Measurements from ENCODE around the gene TSHZ2.
"Not testable (repeated sequence)": the region's sequence is repeated elsewhere in the genome, so short reads cannot be mapped to it uniquely, and the experiment has no call there.

TSHZ2 gene

GRCh38 chr20:53083411-53083810, 111.3 kb downstream of the TSHZ2 start:
- DNase-seq (ENCODE audit: low read depth in 2 of 2): no peak

- no peak for DNase-seq (ENCODE audit: low read depth in 2 of 2)
These were observed 112.3 kb downstream of the TSHZ2 start for GRCh38 chr20:53084408-53084997.

DNA sequence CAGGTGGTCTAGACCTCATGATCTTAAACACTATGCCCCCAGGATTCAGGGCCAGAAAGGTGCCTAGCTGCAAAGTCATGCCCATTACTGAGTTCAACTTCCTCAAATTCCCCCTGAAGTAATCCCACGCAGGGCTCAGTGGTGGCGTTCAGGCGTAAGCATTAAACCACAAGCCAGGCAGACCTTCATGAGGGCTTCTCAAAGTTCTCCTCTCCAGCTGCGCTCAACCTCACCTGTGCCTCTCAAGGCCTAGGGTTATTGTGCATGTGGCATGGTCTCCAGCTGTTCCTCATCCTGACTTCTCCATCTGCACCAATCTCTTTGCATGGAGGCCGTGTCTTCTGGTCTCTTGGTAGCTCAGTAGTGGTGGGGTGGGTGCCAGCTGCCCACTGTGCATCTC, 113.6 kb downstream of the TSHZ2 start:
- DNase-seq (ENCODE audit: low read depth in 2 of 2): no peak

GRCh38 chr20:53087037-53087777, 115.0 kb downstream of the TSHZ2 start:
- no peak for DNase-seq (ENCODE audit: low read depth in 2 of 2)

DNA sequence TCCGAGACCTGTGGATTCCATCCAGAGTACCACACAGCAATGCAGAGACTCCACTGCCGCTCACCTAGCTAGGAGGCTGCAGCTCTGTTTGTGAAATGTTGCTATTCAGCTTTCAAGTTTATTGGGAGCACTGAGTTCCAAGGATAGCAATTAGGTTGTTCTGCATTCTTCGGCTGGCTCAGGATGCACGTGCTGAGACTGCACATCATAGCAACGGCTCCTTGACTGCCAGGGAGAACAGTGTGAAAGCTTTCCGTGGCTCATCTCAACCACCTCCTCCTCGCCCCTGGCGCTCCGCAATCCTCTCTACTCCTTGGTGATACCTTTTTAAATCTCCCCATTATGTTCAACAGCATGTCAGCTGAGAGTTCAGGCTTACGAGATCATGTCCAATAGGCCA, 116.6 kb downstream of the TSHZ2 start:
- no peak for DNase-seq (ENCODE audit: low read depth in 2 of 2)

- DNase-seq (ENCODE audit: low read depth in 2 of 2): not testable (repeated sequence)
These were observed 117.7 kb downstream of the TSHZ2 start for GRCh38 chr20:53089851-53090250.

- DNase-seq (ENCODE audit: low read depth in 2 of 2): no peak
These were observed 119.6 kb downstream of the TSHZ2 start for GRCh38 chr20:53091789-53092188.

DNA sequence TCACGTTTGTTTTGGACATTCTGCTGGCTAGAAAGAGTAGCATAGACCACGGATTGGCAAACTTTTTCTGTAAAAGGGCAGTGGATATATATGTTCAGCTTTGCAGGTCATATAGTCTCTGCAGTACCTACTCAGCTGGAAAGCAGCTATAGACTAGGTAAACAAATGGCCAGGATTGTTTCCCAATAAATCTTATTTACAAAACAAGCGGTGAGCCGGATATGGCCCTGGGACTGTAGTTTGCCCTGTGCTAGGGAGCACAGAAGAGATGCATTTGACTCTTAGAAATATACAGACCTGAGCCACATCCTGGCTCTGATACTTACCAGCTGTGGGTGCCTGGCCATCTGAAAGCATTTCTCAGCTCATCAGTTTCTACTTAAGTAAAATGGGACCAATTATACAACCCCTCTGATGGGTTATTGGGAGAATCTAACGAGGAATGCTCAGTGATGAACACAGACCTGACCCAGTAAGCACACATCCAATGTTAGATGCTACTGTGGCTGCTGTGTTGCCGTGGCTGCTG, 120.7 kb downstream of the TSHZ2 start:
- DNase-seq (ENCODE audit: low read depth in 2 of 2): no peak

- DNase-seq (ENCODE audit: low read depth in 2 of 2): no peak
These were observed 125.2 kb downstream of the TSHZ2 start for GRCh38 chr20:53097371-53097770.

DNA sequence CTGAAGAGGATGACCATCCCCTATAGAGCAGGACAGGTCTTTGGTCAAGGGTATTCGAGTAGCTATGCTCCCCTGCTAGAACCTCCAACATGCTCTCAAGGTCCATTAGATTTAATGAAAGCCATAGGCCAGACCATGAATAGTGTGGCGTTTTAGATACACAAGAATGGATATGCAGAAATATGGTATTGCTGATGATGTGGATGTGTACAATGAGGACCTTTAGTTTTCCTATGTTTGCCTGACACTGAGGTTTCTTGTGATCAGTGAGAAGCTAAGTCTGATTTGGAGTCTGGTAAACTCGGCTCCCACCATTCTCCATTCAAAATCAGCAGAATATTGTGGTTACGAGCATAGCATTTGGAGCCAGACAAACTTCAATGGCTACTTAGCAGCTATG, 125.6 kb downstream of the TSHZ2 start:
- DNase-seq (ENCODE audit: low read depth in 2 of 2): no peak

DNA sequence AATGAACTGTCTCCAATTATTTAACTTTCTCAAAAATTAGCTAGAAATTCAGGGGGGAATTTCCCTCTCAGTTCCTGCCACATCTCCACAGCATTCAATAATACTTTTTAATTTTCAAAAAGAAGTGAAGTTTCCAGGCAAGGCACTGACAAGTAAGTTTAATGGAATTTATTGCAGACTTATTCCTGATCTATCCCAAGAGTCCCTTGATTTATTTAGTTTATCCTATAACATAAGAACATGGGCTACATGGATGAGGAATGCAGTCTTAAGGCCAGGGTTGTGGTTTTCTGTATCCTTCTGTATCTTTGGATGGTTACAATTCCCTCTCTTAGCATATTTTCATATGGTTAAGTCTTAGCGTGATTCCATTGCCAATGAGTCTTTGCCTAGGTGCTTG, 126.5 kb downstream of the TSHZ2 start:
- no peak for DNase-seq (ENCODE audit: low read depth in 2 of 2)

GRCh38 chr20:53099856-53100255, 127.7 kb downstream of the TSHZ2 start:
- DNase-seq (ENCODE audit: low read depth in 2 of 2): no peak

- DNase-seq (ENCODE audit: low read depth in 2 of 2): no peak
These were observed 128.3 kb downstream of the TSHZ2 start for GRCh38 chr20:53100476-53100911.

DNA sequence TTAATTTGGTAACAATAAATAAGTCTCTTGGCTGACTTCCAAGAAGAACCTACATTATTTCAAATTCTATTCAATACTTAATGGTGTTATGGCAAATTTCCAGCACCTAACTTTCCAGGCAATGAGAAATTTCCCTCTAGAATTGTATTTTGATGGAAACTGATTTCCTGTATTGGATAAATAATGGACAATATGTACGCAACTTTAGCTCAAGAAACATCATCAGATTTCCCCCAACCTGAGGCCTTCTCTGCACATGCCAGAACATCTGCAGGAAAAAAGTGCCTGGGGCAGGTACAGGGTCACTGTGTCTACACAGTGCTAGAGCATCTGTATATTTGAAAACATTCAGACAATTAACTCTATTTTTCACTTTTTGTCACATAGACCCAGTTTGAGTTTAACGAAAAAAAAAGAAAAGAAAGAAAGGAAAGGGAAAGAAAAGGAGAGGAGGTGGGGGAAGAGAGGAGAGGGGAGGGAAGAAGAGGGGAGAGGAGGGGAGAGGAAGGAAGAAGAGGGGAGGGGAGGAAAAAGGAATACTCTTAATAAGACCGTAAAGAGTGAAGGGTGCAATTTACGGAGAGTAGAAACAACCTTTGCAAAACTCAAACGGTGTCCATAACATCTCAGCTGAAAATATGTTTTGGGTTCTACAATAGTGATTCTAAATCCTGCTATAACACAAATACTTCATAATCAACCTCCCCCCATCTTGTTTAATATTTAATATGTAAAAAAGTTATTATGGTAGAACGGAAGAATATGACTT, 130.0 kb downstream of the TSHZ2 start:
- DNase-seq (ENCODE audit: low read depth in 2 of 2): no peak

DNA sequence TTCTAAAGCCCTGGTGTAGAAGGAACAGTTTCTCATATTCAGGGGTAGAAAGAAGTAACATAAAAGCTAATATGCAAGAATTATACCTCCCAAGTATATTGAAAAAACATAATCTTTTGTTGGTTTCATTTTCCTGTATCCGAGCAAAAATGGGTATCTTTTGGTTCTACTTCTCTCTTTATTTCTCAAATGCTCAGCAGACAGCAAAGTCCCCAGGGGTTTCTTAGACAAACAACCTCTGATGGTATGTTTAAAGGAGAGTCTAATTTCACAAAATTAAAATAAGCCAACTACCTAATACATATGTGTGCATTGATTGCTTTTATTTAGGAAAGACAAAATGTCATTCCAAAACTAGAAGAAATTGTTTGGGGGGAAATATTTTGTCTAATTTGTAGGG, 131.0 kb downstream of the TSHZ2 start:
- no peak for DNase-seq (ENCODE audit: low read depth in 2 of 2)

GRCh38 chr20:53104884-53105283, 132.7 kb downstream of the TSHZ2 start:
- no peak for DNase-seq (ENCODE audit: low read depth in 2 of 2)

DNA sequence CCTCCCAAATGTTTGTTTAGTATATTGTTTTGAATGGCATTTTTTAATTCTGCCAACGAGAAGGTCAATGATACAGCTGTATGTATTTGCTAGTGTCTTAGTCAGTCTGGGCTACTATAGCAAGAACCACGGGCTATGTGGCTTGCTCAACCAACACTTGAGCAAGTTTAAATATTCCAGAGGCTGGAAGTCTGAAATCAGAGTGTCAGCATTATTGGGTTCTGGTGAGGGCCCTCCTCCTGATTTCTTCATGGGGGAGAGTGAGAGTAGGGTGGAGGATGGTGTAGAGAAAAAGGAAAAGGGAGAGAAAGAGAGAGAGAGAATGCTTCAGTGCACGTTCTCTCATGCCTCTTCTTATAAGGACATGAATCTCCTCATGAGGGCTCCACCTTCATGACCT, 144.6 kb downstream of the TSHZ2 start:
- no peak for DNase-seq (ENCODE audit: low read depth in 2 of 2)

- DNase-seq (ENCODE audit: low read depth in 2 of 2): no peak
These were observed 150.7 kb downstream of the TSHZ2 start for GRCh38 chr20:53122853-53123252.

GRCh38 chr20:53124075-53124551, 152.0 kb downstream of the TSHZ2 start:
- DNase-seq (ENCODE audit: low read depth in 2 of 2): no peak

- DNase-seq (ENCODE audit: low read depth in 2 of 2): no peak
These were observed 152.6 kb downstream of the TSHZ2 start for GRCh38 chr20:53124803-53125202.

GRCh38 chr20:53126185-53126584, 154.0 kb downstream of the TSHZ2 start:
- no peak for DNase-seq (ENCODE audit: low read depth in 2 of 2)

GRCh38 chr20:53127027-53127426, 154.9 kb downstream of the TSHZ2 start:
- DNase-seq (ENCODE audit: low read depth in 2 of 2): no peak

All from stimulated activated CD8-positive, alpha-beta memory T cell treated with anti-CD3 and anti-CD28 coated beads, Interleukin-15, amount 100 ng/mL, for 48 hours (primary cell).